ENCODE data around the gene ABCB11.
"Not testable (repeated sequence)": the region's sequence is repeated elsewhere in the genome, so short reads cannot be mapped to it uniquely, and the experiment has no call there.

The ABCB11 gene

GRCh38 chr2:168874368-168875054, 156.6 kb downstream of the ABCB11 start:
- no peak for DNase-seq

- not testable (repeated sequence) for DNase-seq
Measured at GRCh38 chr2:168870824-168871223, 160.3 kb downstream of the ABCB11 start.

Data from DMS53 (cell line).